Glutamatergic neuron (in vitro differentiated cells): ENCODE data around the gene BMPR1B. TPM values are rescaled to one million over a fixed set of nuclear protein-coding genes. Genes with fewer than 3 reads are reported as not detected.

Experiments
- DNase-seq: peaks from one replicate; pipeline ENCODE4 v3.0.0; 2022
- H3K27ac Mint-ChIP-seq: one replicate; pipeline ENCODE4 v1.8.0; 2020; ENCODE audit warnings: mild to moderate bottlenecking, mixed read lengths, inconsistent platforms; ENCODE audit not compliant: unreplicated experiment
- H3K27me3 Mint-ChIP-seq: one replicate; pipeline ENCODE4 v1.8.0; 2020; ENCODE audit warnings: mild to moderate bottlenecking, moderate library complexity, mixed read lengths, inconsistent platforms; ENCODE audit not compliant: unreplicated experiment
- H3K36me3 Mint-ChIP-seq: one replicate; pipeline ENCODE4 v1.8.0; 2020; ENCODE audit warnings: mild to moderate bottlenecking, mixed read lengths, inconsistent platforms; ENCODE audit not compliant: unreplicated experiment
- H3K4me1 Mint-ChIP-seq: one replicate; pipeline ENCODE4 v1.8.0; 2020; ENCODE audit warnings: mild to moderate bottlenecking, low read depth, mixed read lengths, inconsistent platforms; ENCODE audit not compliant: unreplicated experiment
- H3K4me3 Mint-ChIP-seq: one replicate; pipeline ENCODE4 v1.8.0; 2020; ENCODE audit warnings: mild to moderate bottlenecking, mixed read lengths, inconsistent platforms; ENCODE audit not compliant: unreplicated experiment
- H3K9me3 Mint-ChIP-seq: one replicate; pipeline ENCODE4 v1.8.0; 2020; ENCODE audit warnings: mild to moderate bottlenecking, moderate library complexity, mixed read lengths, inconsistent platforms; ENCODE audit not compliant: unreplicated experiment
- total RNA-seq: library from RNA; stranded (reverse); fragmentation: NEBNext Ultra II Directional; extraction: Animal tissue kit (Norgen Biotek cat#: 25700); gene quantifications from one replicate; pipeline ENCODE4 v1.2.1, GENCODE V29; 2021; ENCODE audit not compliant: unreplicated experiment
- TF ChIP-seq, protein P1 (sequence below): fragments of 200-600 bp; sonication (generic); IDR thresholded peaks from one replicate; pipeline ENCODE4 v1.5.0; 2021; ENCODE audit not compliant: partially characterized antibody, unreplicated experiment

The BMPR1B gene
- total RNA-seq, 1 donor from 2014 or later, result 2.4 TPM

DNA sequence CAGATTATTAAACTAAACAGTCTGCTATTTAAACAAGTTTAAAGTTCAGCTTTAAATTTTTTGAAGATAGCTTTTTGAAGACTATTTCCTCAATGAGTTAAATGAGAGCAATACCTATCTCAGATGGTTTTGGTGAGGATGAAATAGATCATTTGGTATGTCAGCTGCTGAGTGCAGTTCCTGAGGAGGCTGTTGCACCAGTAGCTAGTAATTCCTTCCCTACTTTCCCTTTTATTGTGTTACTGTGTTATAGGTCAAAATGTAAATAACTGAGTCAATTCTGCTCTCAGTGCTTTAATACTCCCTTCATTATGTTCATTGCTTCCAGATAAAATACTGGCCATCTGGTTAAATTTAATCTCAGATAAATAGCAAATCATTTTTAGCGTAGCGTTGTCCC lies 48.6 kb downstream of the BMPR1B start:
- Mint-ChIP-seq H3K27me3 (no peaks in the 10 kb centered on the region), H3K27ac (no peak overlapping the region)

GRCh38 chr4:94811643-94812042 lies 53.9 kb downstream of the BMPR1B start:
- Mint-ChIP-seq H3K9me3 (no peaks in the 10 kb centered on the region), H3K27me3 (no peaks in the 10 kb centered on the region), H3K27ac (no peak overlapping the region), H3K4me1 (no peaks in the 10 kb centered on the region), H3K4me3 (no peak overlapping the region), H3K36me3 (no peaks in the 10 kb centered on the region)
- no peak for DNase-seq
- TF ChIP-seq, protein P1, sequence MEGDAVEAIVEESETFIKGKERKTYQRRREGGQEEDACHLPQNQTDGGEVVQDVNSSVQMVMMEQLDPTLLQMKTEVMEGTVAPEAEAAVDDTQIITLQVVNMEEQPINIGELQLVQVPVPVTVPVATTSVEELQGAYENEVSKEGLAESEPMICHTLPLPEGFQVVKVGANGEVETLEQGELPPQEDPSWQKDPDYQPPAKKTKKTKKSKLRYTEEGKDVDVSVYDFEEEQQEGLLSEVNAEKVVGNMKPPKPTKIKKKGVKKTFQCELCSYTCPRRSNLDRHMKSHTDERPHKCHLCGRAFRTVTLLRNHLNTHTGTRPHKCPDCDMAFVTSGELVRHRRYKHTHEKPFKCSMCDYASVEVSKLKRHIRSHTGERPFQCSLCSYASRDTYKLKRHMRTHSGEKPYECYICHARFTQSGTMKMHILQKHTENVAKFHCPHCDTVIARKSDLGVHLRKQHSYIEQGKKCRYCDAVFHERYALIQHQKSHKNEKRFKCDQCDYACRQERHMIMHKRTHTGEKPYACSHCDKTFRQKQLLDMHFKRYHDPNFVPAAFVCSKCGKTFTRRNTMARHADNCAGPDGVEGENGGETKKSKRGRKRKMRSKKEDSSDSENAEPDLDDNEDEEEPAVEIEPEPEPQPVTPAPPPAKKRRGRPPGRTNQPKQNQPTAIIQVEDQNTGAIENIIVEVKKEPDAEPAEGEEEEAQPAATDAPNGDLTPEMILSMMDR, result no peak

More for the DNA sequence above, 48.6 kb downstream of the BMPR1B start:
- DNase-seq, result no peak
- peaks cover 2% of the 10 kb centered on the region for H3K4me1 Mint-ChIP-seq
- no peaks in the 10 kb centered on the region for H3K36me3 Mint-ChIP-seq
- no peaks in the 10 kb centered on the region for H3K9me3 Mint-ChIP-seq
- TF ChIP-seq, protein P1, result no peak
- no peak overlapping the region for H3K4me3 Mint-ChIP-seq

- Mint-ChIP-seq H3K27ac (no peak overlapping the region), H3K4me3 (no peak overlapping the region), H3K4me1 (no peaks in the 10 kb centered on the region), H3K27me3 (no peaks in the 10 kb centered on the region), H3K9me3 (no peaks in the 10 kb centered on the region), H3K36me3 (no peaks in the 10 kb centered on the region)
- TF ChIP-seq, protein P1, result no peak
- no peak for DNase-seq
Observed at GRCh38 chr4:94813221-94813620, 55.5 kb downstream of the BMPR1B start.

- H3K4me1 Mint-ChIP-seq, result peaks cover 1% of the 10 kb centered on the region
- TF ChIP-seq, protein P1, result no peak
- H3K27me3 Mint-ChIP-seq, result no peaks in the 10 kb centered on the region
- H3K4me3 Mint-ChIP-seq, result no peak overlapping the region
- DNase-seq, result no peak
- no peak overlapping the region for H3K27ac Mint-ChIP-seq
- no peaks in the 10 kb centered on the region for H3K9me3 Mint-ChIP-seq
- no peaks in the 10 kb centered on the region for H3K36me3 Mint-ChIP-seq
Observed at GRCh38 chr4:94814237-94814636, 56.5 kb downstream of the BMPR1B start.

- Mint-ChIP-seq H3K36me3 (no peaks in the 10 kb centered on the region), H3K9me3 (no peaks in the 10 kb centered on the region), H3K4me3 (no peak overlapping the region), H3K27ac (no peak overlapping the region), H3K4me1 (peaks cover 5% of the 10 kb centered on the region), H3K27me3 (no peaks in the 10 kb centered on the region)
- no peak for DNase-seq
- TF ChIP-seq, protein P1, result no peak
Observed at GRCh38 chr4:94819371-94820168, 61.8 kb downstream of the BMPR1B start.
